AML-193 (cell line): ENCODE results near the gene LAMTOR3.

Experiments used
- DNase-seq, 2 experiments: peaks; one replicate each; lab custom pipeline; 2025; lab: John Stamatoyannopoulos, UW

The LAMTOR3 gene

GRCh38 chr4:99894161-99894997 lies at the start of gene LAMTOR3:
Gene LAMTOR3 (minus strand): TSS chr4:99894427. CDS start chr4:99893963, 464 bp downstream.
- peak; percentile 86 to 89 for DNase-seq

- DNase-seq = no peak
These were observed 44.1 kb upstream of the LAMTOR3 start for GRCh38 chr4:99938243-99938753.

GRCh38 chr4:99934891-99935290 lies 40.7 kb upstream of the LAMTOR3 start:
- DNase-seq = no peak

- peak; percentile 26 to 40 for DNase-seq
These were observed 33.3 kb upstream of the LAMTOR3 start for GRCh38 chr4:99927566-99927965.

GRCh38 chr4:99921174-99921573 lies 26.9 kb upstream of the LAMTOR3 start:
- no peak for DNase-seq

- no peak for DNase-seq
These were observed 24.4 kb upstream of the LAMTOR3 start for GRCh38 chr4:99918656-99919055.

- no peak for DNase-seq
These were observed 23.3 kb upstream of the LAMTOR3 start for GRCh38 chr4:99917575-99917974.

- no peak for DNase-seq
These were observed 21.2 kb upstream of the LAMTOR3 start for GRCh38 chr4:99915449-99915848.

- DNase-seq = no peak
These were observed 771 bp upstream of the LAMTOR3 start for GRCh38 chr4:99894998-99895397.

- no peak for DNase-seq
These were observed 427 bp downstream of the LAMTOR3 start for GRCh38 chr4:99893839-99894160.

- no peak for DNase-seq
These were observed 1.2 kb downstream of the LAMTOR3 start for GRCh38 chr4:99893029-99893428.

GRCh38 chr4:99891351-99891750 lies 2.9 kb downstream of the LAMTOR3 start:
- no peak for DNase-seq

GRCh38 chr4:99887837-99888236 lies 6.4 kb downstream of the LAMTOR3 start:
- no peak for DNase-seq

- DNase-seq = no peak
These were observed 8.1 kb downstream of the LAMTOR3 start for GRCh38 chr4:99886146-99886545.

GRCh38 chr4:99885687-99886086 lies 8.5 kb downstream of the LAMTOR3 start:
- DNase-seq = no peak

GRCh38 chr4:99885063-99885664 lies 9.1 kb downstream of the LAMTOR3 start:
- DNase-seq = peak; percentile 46 to 59

- DNase-seq = peak; percentile 47 to 53
These were observed 14.8 kb downstream of the LAMTOR3 start for GRCh38 chr4:99879458-99879857.

GRCh38 chr4:99878604-99879003 lies 15.6 kb downstream of the LAMTOR3 start:
- DNase-seq = no peak

- no peak for DNase-seq
These were observed 17.3 kb downstream of the LAMTOR3 start for GRCh38 chr4:99876946-99877345.

- DNase-seq = no peak
These were observed 19.2 kb downstream of the LAMTOR3 start for GRCh38 chr4:99875071-99875470.

GRCh38 chr4:99872570-99872969 lies 21.7 kb downstream of the LAMTOR3 start:
- no peak for DNase-seq

GRCh38 chr4:99868126-99868596 lies 26.1 kb downstream of the LAMTOR3 start:
- DNase-seq = no peak

GRCh38 chr4:99863804-99864203 lies 30.4 kb downstream of the LAMTOR3 start:
- DNase-seq = no peak
